ENCODE results near the gene HPS6. TPM values are rescaled to one million over a fixed set of nuclear protein-coding genes. Genes with fewer than 3 reads are reported as not detected.

Gene HPS6
- total and polyA plus RNA-seq, 11 donors, result 7.6 to 23.1 (median 12.4) TPM

GRCh38 chr10:102101152-102101551 is 36.0 kb downstream of the HPS6 start:
- Histone ChIP-seq H3K36me3 (peaks cover 0 to 23% (median 6%) of the 10 kb centered on the region in 9 donors), H3K4me3 (no peak overlapping the region), H3K4me1 (no peaks in the 10 kb centered on the region), H3K9me3 (no peaks in the 10 kb centered on the region), H3K27ac (no peak overlapping the region), H3K27me3 (no peaks in the 10 kb centered on the region)
- intact Hi-C loops (cut with DNase I), result no loop called here
- DNase-seq, result no peak
- WGBS, 4 donors, result 88 to 93% (median 92%) methylated on average over 5 of the region's 5 CpGs
- ATAC-seq, result no peak
- no peak for TF ChIP-seq CTCF (IDR thresholded peaks at IDR 0.05)
- no peak for TF ChIP-seq POLR2A (IDR thresholded peaks at IDR 0.05)

GRCh38 chr10:102102421-102102820 is 37.3 kb downstream of the HPS6 start:
- intact Hi-C loops (cut with DNase I), result no loop called here
- Histone ChIP-seq H3K4me1 (no peaks in the 10 kb centered on the region), H3K36me3 (peaks cover 0 to 32% (median 16%) of the 10 kb centered on the region in 9 donors), H3K27ac (no peak overlapping the region), H3K4me3 (no peak overlapping the region), H3K27me3 (no peaks in the 10 kb centered on the region), H3K9me3 (no peaks in the 10 kb centered on the region)
- no peak for DNase-seq
- ATAC-seq, result no peak
- WGBS, 4 donors, result 83 to 89% (median 86%) methylated on average over 1 of the region's 1 CpG
- TF ChIP-seq CTCF (IDR thresholded peaks at IDR 0.05) (no peak), POLR2A (IDR thresholded peaks at IDR 0.05) (no peak)

GRCh38 chr10:102106998-102107397 is 41.8 kb downstream of the HPS6 start:
- Histone ChIP-seq H3K27me3 (no peaks in the 10 kb centered on the region), H3K27ac (no peak overlapping the region), H3K4me1 (peaks cover 0 to 2% (median 0%) of the 10 kb centered on the region in 12 donors), H3K9me3 (no peaks in the 10 kb centered on the region), H3K4me3 (no peak overlapping the region), H3K36me3 (peaks cover 3 to 67% (median 57%) of the 10 kb centered on the region in 9 donors)
- TF ChIP-seq POLR2A (IDR thresholded peaks at IDR 0.05) (no peak), CTCF (IDR thresholded peaks at IDR 0.05) (no peak)
- no peak for ATAC-seq
- 76 to 94% (median 82%) methylated on average over 2 of the region's 2 CpGs for WGBS, 4 donors
- DNase-seq, result no peak
- intact Hi-C loops (cut with DNase I), result no loop called here

- no peak for TF ChIP-seq POLR2A (IDR thresholded peaks at IDR 0.05)
- no peak for TF ChIP-seq CTCF (IDR thresholded peaks at IDR 0.05)
- intact Hi-C loops (cut with DNase I), result loop anchor here in 1 of 10 donors (5.0 kb wide), 1 partner anchor 37 kb away; no protein-coding TSS in a partner anchor
- Histone ChIP-seq H3K9me3 (no peaks in the 10 kb centered on the region), H3K4me3 (no peak overlapping the region), H3K4me1 (peaks cover 0 to 25% (median 21%) of the 10 kb centered on the region in 12 donors), H3K27ac (no peak overlapping the region), H3K27me3 (no peaks in the 10 kb centered on the region), H3K36me3 (peaks cover 3 to 63% (median 55%) of the 10 kb centered on the region in 9 donors)
- WGBS, 4 donors, result 87 to 89% (median 88%) methylated on average over 24 of the region's 24 CpGs
- DNase-seq, result no peak
- no peak for ATAC-seq
These were observed 44.3 kb downstream of the HPS6 start for GRCh38 chr10:102109166-102110116.

Measured in heart left ventricle (tissue), 16 donors.